Coronary artery (tissue), 2 donors: ENCODE data around the gene TSPAN5.

Experiments
- DNase-seq: peaks from one replicate; pipeline ENCODE4 v3.0.0-alpha.2; 2017; ENCODE audit warnings: low spot score
- H3K27ac ChIP-seq, 2 donors: fragments of 200-600 bp; sonication (generic); one replicate each; pipeline ENCODE4 v1.5.1; 2016 to 2019
- H3K4me3 ChIP-seq: fragments of 200-600 bp; sonication (generic); 2 replicates; pipeline ENCODE4 v1.5.1; 2016; ENCODE audit warnings: mild to moderate bottlenecking, moderate library complexity
- TF ChIP-seq, protein P1 (sequence below): fragments of 200-600 bp; sonication (generic); IDR thresholded peaks from one replicate; pipeline ENCODE4 v1.5.1; 2019; ENCODE audit warnings: antibody characterized with exemption

The TSPAN5 gene

GRCh38 chr4:98519268-98519977 is 139.0 kb downstream of the TSPAN5 start:
- TF ChIP-seq, protein P1, sequence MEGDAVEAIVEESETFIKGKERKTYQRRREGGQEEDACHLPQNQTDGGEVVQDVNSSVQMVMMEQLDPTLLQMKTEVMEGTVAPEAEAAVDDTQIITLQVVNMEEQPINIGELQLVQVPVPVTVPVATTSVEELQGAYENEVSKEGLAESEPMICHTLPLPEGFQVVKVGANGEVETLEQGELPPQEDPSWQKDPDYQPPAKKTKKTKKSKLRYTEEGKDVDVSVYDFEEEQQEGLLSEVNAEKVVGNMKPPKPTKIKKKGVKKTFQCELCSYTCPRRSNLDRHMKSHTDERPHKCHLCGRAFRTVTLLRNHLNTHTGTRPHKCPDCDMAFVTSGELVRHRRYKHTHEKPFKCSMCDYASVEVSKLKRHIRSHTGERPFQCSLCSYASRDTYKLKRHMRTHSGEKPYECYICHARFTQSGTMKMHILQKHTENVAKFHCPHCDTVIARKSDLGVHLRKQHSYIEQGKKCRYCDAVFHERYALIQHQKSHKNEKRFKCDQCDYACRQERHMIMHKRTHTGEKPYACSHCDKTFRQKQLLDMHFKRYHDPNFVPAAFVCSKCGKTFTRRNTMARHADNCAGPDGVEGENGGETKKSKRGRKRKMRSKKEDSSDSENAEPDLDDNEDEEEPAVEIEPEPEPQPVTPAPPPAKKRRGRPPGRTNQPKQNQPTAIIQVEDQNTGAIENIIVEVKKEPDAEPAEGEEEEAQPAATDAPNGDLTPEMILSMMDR, result no peak
- H3K27ac ChIP-seq, result no peak overlapping the region

GRCh38 chr4:98518559-98519267 is 139.7 kb downstream of the TSPAN5 start:
- Histone ChIP-seq H3K4me3 (no peak overlapping the region), H3K27ac (no peak overlapping the region)
- TF ChIP-seq, protein P1, result no peak

More at GRCh38 chr4:98519268-98519977, 139.0 kb downstream of the TSPAN5 start:
- no peak for DNase-seq
- H3K4me3 ChIP-seq, result no peak overlapping the region

DNA sequence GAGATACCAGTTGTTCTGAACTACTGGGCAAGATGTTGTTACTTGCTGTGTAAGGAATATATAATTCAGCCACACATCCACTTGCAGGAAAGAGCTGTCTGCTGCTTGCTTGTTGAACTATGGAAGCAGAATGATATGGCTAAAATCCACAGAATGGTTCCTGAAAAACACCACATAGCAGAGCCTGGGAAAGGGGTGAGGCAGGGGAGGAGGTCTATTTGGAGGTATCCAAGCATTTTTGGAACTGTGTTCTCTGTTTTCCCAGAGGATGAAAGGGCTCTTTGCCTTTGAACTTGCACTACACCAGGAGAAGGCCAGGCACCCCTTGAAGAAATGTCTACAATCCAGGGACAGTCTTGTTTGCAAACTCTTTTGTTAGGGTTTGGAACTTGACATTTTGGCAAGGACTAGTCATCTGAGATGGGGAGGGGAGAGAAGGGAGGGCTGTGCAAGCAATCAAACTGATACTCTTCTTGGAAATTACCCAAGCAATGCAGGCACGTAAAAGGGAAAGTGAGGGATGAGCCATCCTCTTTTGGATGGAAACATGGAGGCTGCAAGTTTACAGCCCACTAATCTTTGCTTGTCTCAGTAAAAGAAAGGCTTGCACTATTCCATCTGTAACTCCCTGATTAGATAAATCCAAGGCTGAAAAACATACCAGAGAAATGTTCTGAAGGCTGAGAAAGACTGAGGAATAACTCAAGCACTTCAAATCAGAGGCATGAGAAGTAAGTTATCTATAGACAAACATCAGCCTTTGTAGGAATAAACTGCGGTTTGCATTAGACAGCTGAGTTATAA is 141.0 kb downstream of the TSPAN5 start:
- H3K27ac ChIP-seq, result no peak overlapping the region
- TF ChIP-seq, protein P1, result no peak
- no peak overlapping the region for H3K4me3 ChIP-seq
- DNase-seq, result no peak

More at GRCh38 chr4:98518559-98519267, 139.7 kb downstream of the TSPAN5 start:
- DNase-seq, result no peak

DNA sequence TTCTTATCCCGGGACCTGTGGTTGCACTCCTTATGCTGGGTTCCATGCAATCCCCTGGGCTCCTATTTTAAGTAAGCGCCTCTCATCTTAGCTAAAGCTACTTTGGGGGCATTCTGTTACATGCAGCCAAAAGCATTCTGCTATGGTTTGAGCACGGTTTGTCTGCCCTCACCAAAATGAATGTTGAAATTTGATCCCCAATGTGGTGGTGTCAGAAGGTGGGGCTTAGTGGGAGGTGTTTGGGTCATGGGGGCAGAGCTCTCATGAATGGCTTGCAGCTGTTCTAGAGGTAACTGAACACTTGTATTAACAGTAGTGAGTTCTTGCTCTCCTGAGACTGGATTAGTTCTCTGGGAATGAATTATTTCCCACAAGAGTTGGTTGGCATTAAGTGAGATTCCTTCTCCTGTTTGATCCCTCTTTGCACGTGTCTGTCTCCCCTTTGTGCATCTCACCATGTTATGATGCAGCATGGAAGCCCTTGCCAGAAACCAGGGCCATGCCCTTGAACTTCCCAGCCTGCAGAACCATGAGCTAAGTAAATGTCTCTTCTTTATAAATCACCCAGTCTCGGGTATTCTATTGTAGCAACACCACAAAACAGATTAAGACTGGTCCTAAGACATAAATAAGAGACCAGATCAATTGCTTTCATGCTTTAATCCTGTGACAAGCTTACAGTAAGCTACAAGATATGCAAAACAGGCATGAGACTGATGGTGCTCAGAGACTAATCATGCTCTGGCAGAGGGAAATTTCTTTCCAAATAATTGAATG is 141.8 kb downstream of the TSPAN5 start:
- DNase-seq, result no peak
- TF ChIP-seq, protein P1, result no peak
- H3K27ac ChIP-seq, result no peak overlapping the region
- no peak overlapping the region for H3K4me3 ChIP-seq

GRCh38 chr4:98516042-98516440 is 142.4 kb downstream of the TSPAN5 start:
- H3K27ac ChIP-seq, result no peak overlapping the region
- no peak for DNase-seq
- TF ChIP-seq, protein P1, result no peak
- no peak overlapping the region for H3K4me3 ChIP-seq

DNA sequence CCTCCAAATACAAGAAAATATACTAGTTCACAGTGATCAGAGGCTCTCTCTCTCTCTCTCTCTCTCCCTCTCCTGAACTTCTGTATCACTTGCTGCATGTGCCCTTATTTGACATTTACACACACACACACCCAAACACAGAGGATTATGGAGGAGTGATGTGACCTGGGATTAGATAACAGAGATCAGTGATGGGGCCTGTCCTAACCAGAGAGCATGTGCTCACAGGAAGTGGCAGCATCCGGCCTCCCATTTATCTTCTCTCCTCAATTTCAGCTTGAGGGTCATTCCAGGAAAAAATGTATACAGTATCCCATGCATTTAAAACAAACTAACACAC is 143.0 kb downstream of the TSPAN5 start:
- H3K4me3 ChIP-seq, result no peak overlapping the region
- TF ChIP-seq, protein P1, result no peak
- DNase-seq, result no peak
- no peak overlapping the region for H3K27ac ChIP-seq
